HEK293T (cell line): Measurements from ENCODE around the gene SEPTIN5.

ENCODE experiments used
- CTCF ChIA-PET: fragments of 350-600 bp; formaldehyde crosslinking; extraction: SDS; loops from one replicate; lab custom pipeline; 2021; ENCODE audit warnings: antibody characterized with exemption, inconsistent platforms; lab: Yijun Ruan, JAX
- POLR2A ChIA-PET: fragments of 350-600 bp; formaldehyde crosslinking; extraction: SDS; loops from one replicate; lab custom pipeline; 2020; ENCODE audit warnings: antibody characterized with exemption, inconsistent platforms; lab: Yijun Ruan, JAX
- DNase-seq: peaks from one replicate; pipeline ENCODE4 v3.0.0; 2012; ENCODE audit warnings: mixed read lengths; ENCODE audit errors: extremely low spot score
- ARNT ChIP-seq: fragments of 450-650 bp; IDR thresholded peaks from 2 replicates; pipeline ENCODE4 v1.6.1; 2017; ENCODE audit warnings: mild to moderate bottlenecking
- BHLHE40 ChIP-seq: fragments of 450-650 bp; IDR thresholded peaks from 2 replicates; pipeline ENCODE4 v1.6.1; 2016; ENCODE audit warnings: mild to moderate bottlenecking, moderate library complexity, borderline replicate concordance
- CTBP1 ChIP-seq: fragments of 450-650 bp; IDR thresholded peaks from 2 replicates; pipeline ENCODE4 v1.6.1; 2016; ENCODE audit warnings: borderline replicate concordance
- ELF4 ChIP-seq: fragments of 450-650 bp; IDR thresholded peaks from 2 replicates; pipeline ENCODE4 v1.6.1; 2017; ENCODE audit warnings: antibody characterized with exemption
- FOXA1 ChIP-seq: fragments of 450-650 bp; IDR thresholded peaks from 2 replicates; pipeline ENCODE4 v1.6.1; 2016; ENCODE audit warnings: mild to moderate bottlenecking
- FOXK2 ChIP-seq: fragments of 450-650 bp; IDR thresholded peaks from 2 replicates; pipeline ENCODE4 v1.6.1; 2016; ENCODE audit warnings: mild to moderate bottlenecking
- FOXM1 ChIP-seq: fragments of 450-650 bp; IDR thresholded peaks from 2 replicates; pipeline ENCODE4 v1.6.1; 2017; ENCODE audit warnings: mild to moderate bottlenecking, borderline replicate concordance
- HDGF ChIP-seq: fragments of 450-650 bp; IDR thresholded peaks from 2 replicates; pipeline ENCODE4 v1.6.1; 2017; ENCODE audit warnings: antibody characterized with exemption, borderline replicate concordance
- L3MBTL2 ChIP-seq: fragments of 450-650 bp; conservative IDR thresholded peaks from 2 replicates; pipeline ENCODE4 v1.6.1; 2016; ENCODE audit warnings: mild to moderate bottlenecking
- LEF1 ChIP-seq: fragments of 450-650 bp; IDR thresholded peaks from 2 replicates; pipeline ENCODE4 v1.6.1; 2017; ENCODE audit warnings: mild to moderate bottlenecking, borderline replicate concordance
- NFRKB ChIP-seq: fragments of 450-650 bp; IDR thresholded peaks from 2 replicates; pipeline ENCODE4 v1.6.1; 2016; ENCODE audit warnings: mild to moderate bottlenecking, moderate library complexity
- SP1 ChIP-seq: fragments of 450-650 bp; IDR thresholded peaks from 2 replicates; pipeline ENCODE4 v1.6.1; 2017
- SUZ12 ChIP-seq: fragments of 450-650 bp; IDR thresholded peaks from 2 replicates; pipeline ENCODE4 v1.6.1; 2016; ENCODE audit warnings: mild to moderate bottlenecking
- TARDBP ChIP-seq: fragments of 450-650 bp; IDR thresholded peaks from 2 replicates; pipeline ENCODE4 v1.6.1; 2016
- ZNF384 ChIP-seq: fragments of 450-650 bp; IDR thresholded peaks from 2 replicates; pipeline ENCODE4 v1.6.1; 2016
- TF ChIP-seq, protein P1 (sequence below): fragments of 450-650 bp; IDR thresholded peaks from 2 replicates; pipeline ENCODE4 v1.6.1; 2016

SEPTIN5 gene

DNA sequence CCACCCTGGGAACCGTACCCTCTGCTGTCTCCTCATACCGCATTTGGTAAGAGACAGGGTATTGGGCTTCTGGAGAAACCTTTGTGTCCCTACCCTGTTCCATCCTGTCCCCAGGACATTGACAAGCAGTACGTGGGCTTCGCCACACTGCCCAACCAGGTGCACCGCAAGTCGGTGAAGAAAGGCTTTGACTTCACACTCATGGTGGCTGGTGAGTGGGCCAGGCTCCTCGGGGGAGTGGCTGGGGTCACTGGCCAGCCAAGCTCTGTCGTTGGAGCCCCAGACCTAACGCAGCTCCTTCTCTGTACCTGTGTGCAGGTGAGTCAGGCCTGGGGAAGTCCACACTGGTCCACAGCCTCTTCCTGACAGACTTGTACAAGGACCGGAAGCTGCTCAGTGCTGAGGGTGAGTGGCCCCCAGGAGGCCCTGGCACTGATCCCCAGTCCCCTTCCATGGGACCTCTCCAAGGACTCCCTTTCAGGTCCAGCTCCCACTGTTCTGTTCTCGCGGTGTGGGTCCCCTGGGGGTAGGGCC lies 5.3 kb downstream of the SEPTIN5 start:
- no peak for DNase-seq
- CTCF ChIA-PET, result interaction anchor here (0.7 to 0.8 kb wide), 2 partner anchors 11 to 191 kb away, joined by 3 read pairs; no protein-coding TSS in a partner anchor
- POLR2A ChIA-PET, result interaction anchor here (0.7 kb wide), 1 partner anchor 23 kb away, joined by 3 read pairs; no protein-coding TSS in a partner anchor

DNA sequence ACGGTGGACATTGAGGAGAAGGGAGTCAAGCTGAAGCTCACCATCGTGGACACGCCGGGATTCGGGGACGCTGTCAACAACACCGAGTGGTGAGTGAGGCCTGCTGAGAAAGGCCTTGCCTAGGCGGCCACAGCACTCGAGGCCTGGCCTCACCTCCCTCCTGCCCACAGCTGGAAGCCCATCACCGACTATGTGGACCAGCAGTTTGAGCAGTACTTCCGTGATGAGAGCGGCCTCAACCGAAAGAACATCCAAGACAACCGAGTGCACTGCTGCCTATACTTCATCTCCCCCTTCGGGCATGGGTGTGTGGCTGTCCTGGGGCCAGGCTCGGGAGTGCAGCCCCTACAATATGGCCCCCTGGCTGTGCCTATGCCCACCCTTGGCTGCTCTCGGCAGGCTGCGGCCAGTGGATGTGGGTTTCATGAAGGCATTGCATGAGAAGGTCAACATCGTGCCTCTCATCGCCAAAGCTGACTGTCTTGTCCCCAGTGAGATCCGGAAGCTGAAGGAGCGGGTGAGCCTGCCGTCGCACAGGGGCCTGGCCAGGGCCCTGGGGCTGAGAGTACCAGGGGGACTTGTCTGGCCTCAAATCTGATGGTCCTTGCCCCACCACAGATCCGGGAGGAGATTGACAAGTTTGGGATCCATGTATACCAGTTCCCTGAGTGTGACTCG lies 6.0 kb downstream of the SEPTIN5 start:
- POLR2A ChIA-PET, result no interaction called here
- TF ChIP-seq BHLHE40 (no peak), CTBP1 (no peak), ELF4 (no peak), FOXM1 (no peak), HDGF (no peak), LEF1 (no peak), FOXA1 (no peak), L3MBTL2 (no peak), ZNF384 (no peak), TARDBP (no peak), SUZ12 (no peak), SP1 (no peak), FOXK2 (no peak), ARNT (no peak), NFRKB (no peak)
- TF ChIP-seq, protein P1, sequence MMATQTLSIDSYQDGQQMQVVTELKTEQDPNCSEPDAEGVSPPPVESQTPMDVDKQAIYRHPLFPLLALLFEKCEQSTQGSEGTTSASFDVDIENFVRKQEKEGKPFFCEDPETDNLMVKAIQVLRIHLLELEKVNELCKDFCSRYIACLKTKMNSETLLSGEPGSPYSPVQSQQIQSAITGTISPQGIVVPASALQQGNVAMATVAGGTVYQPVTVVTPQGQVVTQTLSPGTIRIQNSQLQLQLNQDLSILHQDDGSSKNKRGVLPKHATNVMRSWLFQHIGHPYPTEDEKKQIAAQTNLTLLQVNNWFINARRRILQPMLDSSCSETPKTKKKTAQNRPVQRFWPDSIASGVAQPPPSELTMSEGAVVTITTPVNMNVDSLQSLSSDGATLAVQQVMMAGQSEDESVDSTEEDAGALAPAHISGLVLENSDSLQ, result no peak
- no peak for DNase-seq
- CTCF ChIA-PET, result interaction anchor here (0.8 to 1.6 kb wide), 2 partner anchors 10 to 190 kb away, joined by 3 to 5 read pairs; no protein-coding TSS in a partner anchor

More for the DNA sequence above, 5.3 kb downstream of the SEPTIN5 start:
- no peak for TF ChIP-seq L3MBTL2
- TF ChIP-seq FOXK2, result no peak
- no peak for TF ChIP-seq BHLHE40
- TF ChIP-seq HDGF, result no peak
- no peak for TF ChIP-seq ZNF384
- TF ChIP-seq CTBP1, result no peak
- no peak for TF ChIP-seq FOXA1
- TF ChIP-seq FOXM1, result no peak
- no peak for TF ChIP-seq ELF4
- no peak for TF ChIP-seq TARDBP
- no peak for TF ChIP-seq SUZ12
- no peak for TF ChIP-seq LEF1

DNA sequence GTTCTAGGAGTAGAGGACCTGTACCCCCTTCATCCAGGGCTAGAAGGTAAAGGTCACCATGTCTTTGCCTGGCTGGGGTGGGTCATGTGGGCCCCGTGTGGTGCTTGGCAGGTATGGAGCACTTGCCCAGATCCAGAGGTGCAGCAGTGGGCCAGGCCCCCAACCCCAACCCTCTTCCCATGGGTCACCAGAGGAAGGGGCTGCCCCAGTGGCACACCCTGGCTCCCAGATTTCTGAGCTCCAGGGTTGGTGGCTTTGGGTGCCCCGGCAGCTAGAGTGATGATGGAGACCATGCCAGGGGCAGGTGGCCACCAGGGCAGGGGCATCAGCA lies 6.7 kb downstream of the SEPTIN5 start:
- POLR2A ChIA-PET, result no interaction called here

DNA sequence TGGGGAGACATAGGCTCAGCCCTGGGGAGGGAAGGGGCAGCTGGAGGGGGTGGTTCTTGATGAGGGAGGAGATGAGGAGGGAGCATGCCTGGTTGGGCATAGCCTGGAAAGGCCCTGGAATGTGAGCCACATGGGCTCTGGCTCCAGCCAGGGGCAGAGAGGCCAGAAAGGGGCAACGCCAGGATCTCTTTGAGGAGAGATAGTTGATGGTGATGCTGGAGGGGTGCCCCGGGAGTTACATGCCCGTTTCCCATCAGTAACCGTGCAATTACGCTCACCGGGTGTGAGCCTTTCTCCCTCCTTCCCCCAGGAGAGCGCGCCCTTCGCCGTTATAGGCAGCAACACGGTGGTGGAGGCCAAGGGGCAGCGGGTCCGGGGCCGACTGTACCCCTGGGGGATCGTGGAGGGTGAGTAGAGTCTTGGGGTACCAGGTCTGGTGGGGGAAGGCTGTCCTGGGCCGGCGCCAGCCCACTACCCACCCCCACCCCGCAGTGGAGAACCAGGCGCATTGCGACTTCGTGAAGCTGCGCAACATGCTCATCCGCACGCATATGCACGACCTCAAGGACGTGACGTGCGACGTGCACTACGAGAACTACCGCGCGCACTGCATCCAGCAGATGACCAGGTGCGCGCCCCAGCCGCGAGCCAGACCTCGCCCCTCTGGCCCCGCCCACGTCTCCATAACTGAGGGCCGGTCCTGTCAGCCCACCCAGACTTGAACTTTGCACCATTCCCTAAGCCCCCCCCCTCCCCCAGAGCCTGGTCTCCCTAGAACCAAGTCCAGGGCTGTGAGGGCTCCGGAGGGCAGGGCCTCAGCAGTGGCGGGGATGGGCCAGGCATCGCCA lies 7.3 kb downstream of the SEPTIN5 start:
- TF ChIP-seq FOXK2 (no peak), ARNT (no peak), TARDBP (no peak), CTBP1 (no peak), HDGF (no peak), ZNF384 (no peak), BHLHE40 (no peak), ELF4 (no peak), NFRKB (no peak), SUZ12 (no peak), FOXM1 (no peak), LEF1 (no peak), FOXA1 (no peak), L3MBTL2 (no peak), SP1 (no peak)
- TF ChIP-seq, protein P1, result no peak
- ChIA-PET CTCF (interaction anchor here (1.6 kb wide), 1 partner anchor 9 kb away, joined by 5 read pairs; no protein-coding TSS in a partner anchor), POLR2A (no interaction called here)
- DNase-seq, result no peak

More for the DNA sequence above, 6.7 kb downstream of the SEPTIN5 start:
- CTCF ChIA-PET, result interaction anchor here (1.6 kb wide), 1 partner anchor 9 kb away, joined by 5 read pairs; no protein-coding TSS in a partner anchor
- TF ChIP-seq ARNT (no peak), LEF1 (no peak), FOXM1 (no peak), NFRKB (no peak), SUZ12 (no peak), FOXK2 (no peak), ZNF384 (no peak), BHLHE40 (no peak), TARDBP (no peak), FOXA1 (no peak), HDGF (no peak), L3MBTL2 (no peak), ELF4 (no peak)
- TF ChIP-seq, protein P1, result no peak
- DNase-seq, result no peak
